K562 (cell line): ENCODE measurements around the gene OR8D2. TPM values are rescaled to one million over a fixed set of nuclear protein-coding genes. Genes with fewer than 3 reads are reported as not detected.

ENCODE experiments used
- ATAC-seq: fragments of 200-7000 bp; cut with Tn5 transposase; 3 replicates; pipeline ENCODE4 v1.9.1; 2020; ENCODE audit warnings: moderate library complexity
- Bru-seq: library from RNA; stranded (reverse); fragments of 400-500 nt; gene quantifications from one replicate; lab custom pipeline; 2021; lab: Mats Ljungman, UMichigan
- BruChase-seq, 2 experiments: library from RNA; stranded (reverse); fragments of 400-500 nt; gene quantifications; one replicate each; lab custom pipeline; 2021; lab: Mats Ljungman, UMichigan
- BruUV-seq: library from RNA; stranded (reverse); fragments of 400-500 nt; replicated peaks from 2 replicates; lab custom pipeline; 2021; lab: Mats Ljungman, UMichigan
- CTCF ChIA-PET: fragments of 300-600 bp; formaldehyde crosslinking; extraction: SDS; loops from one replicate; lab custom pipeline; 2021; ENCODE audit warnings: low intra/inter-chr PET ratio; lab: Yijun Ruan, JAX
- POLR2A ChIA-PET: fragments of 300-600, 350-650 bp; sonication (Branson Sonifier 250); formaldehyde crosslinking; extraction: SDS; loops from one replicate; lab custom pipeline; 2021; ENCODE audit warnings: antibody characterized with exemption, inconsistent platforms; lab: Yijun Ruan, JAX
- DNase-seq, 4 experiments: peaks; one replicate each; pipeline versions ENCODE4 v3.0.0 to v3.0.0-alpha.2; 2011 to 2018; ENCODE audit warnings: low spot score in 3 of 4, mixed read lengths in 3 of 4; ENCODE audit errors: extremely low read depth in 1 of 4
- FAIRE-seq: peaks from 2 replicates; lab custom pipeline; 2011; peaks lifted over from hg19 to GRCh38; lab: Jason Lieb, UNC
- H2AFZ ChIP-seq: 2 replicates; pipeline ENCODE4 v1.6.0; 2011; ENCODE audit warnings: low read depth, low read length, control low read depth, inconsistent platforms
- H3K27ac ChIP-seq: fragments of 200-600 bp; 3 replicates; pipeline ENCODE4 v1.8.0; 2011; ENCODE audit warnings: low read depth, mild to moderate bottlenecking, control low read depth, inconsistent platforms, low read length, moderate library complexity, mixed read lengths; ENCODE audit errors: extremely low read depth
- H3K27me3 ChIP-seq, 2 experiments: fragments of 300-600 bp in 1 of 2; 2 replicates in 1 of 2; 3 replicates in 1 of 2; pipeline versions ENCODE4 v1.6.0 to v1.8.0; 2011; ENCODE audit warnings: inconsistent platforms in 2 of 2, low read length in 2 of 2, mild to moderate bottlenecking in 1 of 2, mixed read lengths in 1 of 2, moderate library complexity in 1 of 2; ENCODE audit not compliant: control insufficient read depth in 2 of 2, insufficient read depth in 2 of 2
- H3K36me3 ChIP-seq: fragments of 300-600 bp; 3 replicates; pipeline ENCODE4 v1.8.0; 2011; ENCODE audit warnings: mild to moderate bottlenecking, low read length, inconsistent platforms; ENCODE audit not compliant: control insufficient read depth, insufficient read depth
- H3K4me1 ChIP-seq, 2 experiments: fragments of 200-600 bp in 1 of 2; replicated peaks in 1 of 2; 2 replicates in 1 of 2; 3 replicates in 1 of 2; pipeline versions ENCODE4 v1.5.1 to v1.8.0; 2011; ENCODE audit warnings: inconsistent platforms in 2 of 2, low read length in 2 of 2, mild to moderate bottlenecking in 1 of 2, mixed read lengths in 1 of 2, moderate library complexity in 1 of 2; ENCODE audit not compliant: control insufficient read depth in 2 of 2, insufficient read depth in 2 of 2
- H3K4me2 ChIP-seq: 2 replicates; pipeline ENCODE4 v1.6.1; 2011; ENCODE audit warnings: low read length, control low read depth, inconsistent platforms, mixed read lengths; ENCODE audit not compliant: insufficient read depth
- H3K4me3 ChIP-seq: fragments of 200-600 bp; sonication (generic), shearing (Covaris generic); 2 replicates; pipeline ENCODE4 v1.5.1; 2016; ENCODE audit warnings: control low read depth, inconsistent platforms
- H3K79me2 ChIP-seq: fragments of 200-600 bp; 3 replicates; pipeline ENCODE4 v1.8.0; 2011; ENCODE audit warnings: low read length, inconsistent platforms; ENCODE audit not compliant: control insufficient read depth, insufficient read depth
- H3K9ac ChIP-seq, 2 experiments: 2 replicates each; pipeline versions ENCODE4 v1.6.0 to v1.6.1; 2011; ENCODE audit warnings: low read depth in 2 of 2, low read length in 2 of 2, control low read depth in 1 of 2, inconsistent platforms in 1 of 2, mild to moderate bottlenecking in 1 of 2, mixed read lengths in 1 of 2; ENCODE audit not compliant: insufficient read depth in 1 of 2
- H3K9me1 ChIP-seq: one replicate; pipeline ENCODE4 v1.6.0; 2011; ENCODE audit warnings: inconsistent platforms, mild to moderate bottlenecking, low read length, moderate library complexity; ENCODE audit not compliant: control insufficient read depth, insufficient read depth
- H3K9me3 ChIP-seq: replicated peaks from 2 replicates; pipeline ENCODE4 v1.5.1; 2011; ENCODE audit warnings: low read depth, low read length, inconsistent platforms; ENCODE audit not compliant: control insufficient read depth, insufficient read depth
- H4K20me1 ChIP-seq: replicated peaks from 2 replicates; pipeline ENCODE4 v1.6.1; 2011; ENCODE audit warnings: low read length, inconsistent platforms, mixed read lengths; ENCODE audit not compliant: control insufficient read depth, insufficient read depth
- CHCHD3 ChIP-seq: fragments of 250-450 bp; sonication (Bioruptor Pico); IDR thresholded peaks from 2 replicates; pipeline ENCODE4 v2.1.2; 2022; ENCODE audit warnings: mild to moderate bottlenecking
- DLX4 ChIP-seq: fragments of 250-450 bp; sonication (Bioruptor Pico); IDR thresholded peaks from 2 replicates; pipeline ENCODE4 v1.6.1; 2021; ENCODE audit warnings: mild to moderate bottlenecking
- JUNB ChIP-seq: fragments of 450-650 bp; formaldehyde crosslinking; conservative IDR thresholded peaks from 2 replicates; pipeline ENCODE4 v1.4.0; 2020; ENCODE audit warnings: mild to moderate bottlenecking
- NFIC ChIP-seq: fragments of 450-650 bp; IDR thresholded peaks from 2 replicates; pipeline ENCODE4 v1.6.1; 2017; ENCODE audit warnings: mild to moderate bottlenecking, inconsistent platforms
- SRSF1 ChIP-seq: fragments of 200-400 bp; formaldehyde crosslinking; IDR thresholded peaks from 2 replicates; pipeline ENCODE4 v1.6.1; 2017; ENCODE audit warnings: mild to moderate bottlenecking, low read depth, low read length, moderate library complexity
- ZBTB17 ChIP-seq: fragments of 450-650 bp; formaldehyde crosslinking; IDR thresholded peaks from 2 replicates; pipeline ENCODE4 v1.4.0; 2020; ENCODE audit warnings: mild to moderate bottlenecking
- ZNF785 ChIP-seq: fragments of 250-450 bp; sonication (Bioruptor Pico); IDR thresholded peaks from 2 replicates; pipeline ENCODE4 v1.4.0; 2020; ENCODE audit warnings: mild to moderate bottlenecking
- WGBS: fragments of 100-300 bp; shearing (Covaris generic); methylation state at CpG from one replicate; pipeline ENCODE4 v1.1.6; 2016; ENCODE audit warnings: low coverage, mixed read lengths; ENCODE audit not compliant: insufficient coverage; ENCODE audit errors: missing lambda C conversion rate; 5-methylcytosine and 5-hydroxymethylcytosine counted together
- in situ Hi-C: fragments of 300-500 bp; cut with MboI; formaldehyde crosslinking; loops from 4 replicates; pipeline ENCODE4 v1.15.0; 2018; ENCODE audit warnings: inconsistent platforms, mixed read lengths
- intact Hi-C: fragments of 100-400 bp; cut with micrococcal nuclease; formaldehyde crosslinking; loops from 2 replicates; pipeline ENCODE4 v1.14.2; 2022
- long read RNA-seq, 3 experiments: library from polyadenylated mRNA in 2 of 3; library from RNA in 1 of 3; unstranded in 2 of 3; stranded (forward) in 1 of 3; transcript quantifications; one replicate each; pipeline ENCODE4 v2.0.0, GENCODE V29; 2019 to 2022
- polyA minus RNA-seq, 3 experiments: library from RNA; depleted of rRNA, polyadenylated mRNA; stranded (reverse); fragments of >200 nt; gene quantifications; 2 replicates each; pipeline ENCODE4 v1.2.3, GENCODE V29; 2011
- polyA plus RNA-seq, 8 experiments: library from polyadenylated mRNA; depleted of rRNA in 4 of 8; stranded (reverse) in 5 of 8; unstranded in 3 of 8; fragments of >200 nt; fragmentation: Nextera tagmentation in 2 of 8; fragmentation: Illumina TruSeq in 1 of 8; extraction: Ambion mirVana in 2 of 8; extraction: Trizol in 1 of 8; gene quantifications; 2 replicates each; pipeline versions ENCODE4 v1.2.1 to v1.2.3, GENCODE V29; 2011 to 2014; ENCODE audit warnings: inconsistent platforms in 1 of 8, missing spikeins in 1 of 8
- total RNA-seq, 7 experiments: library from RNA; depleted of rRNA in 6 of 7; stranded (reverse); fragments of >200 nt in 6 of 7; fragmentation: Illumina TruSeq in 2 of 7; extraction: Trizol in 2 of 7; gene quantifications; 2 replicates each; pipeline versions ENCODE4 v1.2.1 to v1.2.3, GENCODE V29; 2011 to 2021; ENCODE audit warnings: low replicate concordance in 1 of 7

Gene OR8D2, protein sequence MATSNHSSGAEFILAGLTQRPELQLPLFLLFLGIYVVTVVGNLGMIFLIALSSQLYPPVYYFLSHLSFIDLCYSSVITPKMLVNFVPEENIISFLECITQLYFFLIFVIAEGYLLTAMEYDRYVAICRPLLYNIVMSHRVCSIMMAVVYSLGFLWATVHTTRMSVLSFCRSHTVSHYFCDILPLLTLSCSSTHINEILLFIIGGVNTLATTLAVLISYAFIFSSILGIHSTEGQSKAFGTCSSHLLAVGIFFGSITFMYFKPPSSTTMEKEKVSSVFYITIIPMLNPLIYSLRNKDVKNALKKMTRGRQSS
- not detected in 2 replicates for total RNA-seq (2011; cell fraction: chromatin; rRNA removed; ENCODE audit: low replicate concordance)
- not detected in 2 replicates for total RNA-seq (2011; cell fraction: nucleolus; rRNA removed)
- total RNA-seq (2011; cell fraction: nucleoplasm; rRNA removed), result not detected in 2 replicates
- total RNA-seq (2014; rRNA removed) (not detected in 2 replicates), total RNA-seq (2014; rRNA removed; fragmentation: Illumina TruSeq; extraction: Trizol) (not detected in 2 replicates), total RNA-seq (2015; rRNA removed; fragmentation: Illumina TruSeq; extraction: Trizol) (not detected in 2 replicates), total RNA-seq (2021) (not detected in 2 replicates), polyA plus RNA-seq (2011; rRNA removed) (not detected in 2 replicates), polyA plus RNA-seq (2014; fragmentation: Illumina TruSeq; extraction: Trizol) (not detected in 2 replicates), polyA plus RNA-seq (2014; fragmentation: Nextera tagmentation; extraction: Ambion mirVana) (under 1 TPM; 0.06 to 0.21 TPM), polyA plus RNA-seq (2014; rRNA removed) (not detected in 2 replicates), polyA minus RNA-seq (2011; rRNA and poly(A)+ RNA removed) (not detected in 2 replicates), Bru-seq, nascent RNA (not detected), BruChase-seq, experiment 1, labeled RNA remaining after a 2-hour chase (not detected), BruChase-seq, experiment 2, labeled RNA remaining after a 6-hour chase (not detected)
- polyA plus RNA-seq (2011; cell fraction: cytosol; rRNA removed), result not detected in 2 replicates
- not detected in 2 replicates for polyA plus RNA-seq (2011; cell fraction: nucleus; rRNA removed)
- polyA plus RNA-seq (2012), result 0.12 and 0.15 TPM in 2 replicates
- not detected in 2 replicates for polyA minus RNA-seq (2011; cell fraction: cytosol; rRNA and poly(A)+ RNA removed)
- polyA minus RNA-seq (2011; cell fraction: nucleus; rRNA and poly(A)+ RNA removed), result 0.40 TPM in 1 of 2 replicates, not detected in the other
- long read RNA-seq, experiment 1, result 0 reads
- long read RNA-seq, experiment 2, result 0 reads
- long read RNA-seq, experiment 3, result 0 reads

DNA sequence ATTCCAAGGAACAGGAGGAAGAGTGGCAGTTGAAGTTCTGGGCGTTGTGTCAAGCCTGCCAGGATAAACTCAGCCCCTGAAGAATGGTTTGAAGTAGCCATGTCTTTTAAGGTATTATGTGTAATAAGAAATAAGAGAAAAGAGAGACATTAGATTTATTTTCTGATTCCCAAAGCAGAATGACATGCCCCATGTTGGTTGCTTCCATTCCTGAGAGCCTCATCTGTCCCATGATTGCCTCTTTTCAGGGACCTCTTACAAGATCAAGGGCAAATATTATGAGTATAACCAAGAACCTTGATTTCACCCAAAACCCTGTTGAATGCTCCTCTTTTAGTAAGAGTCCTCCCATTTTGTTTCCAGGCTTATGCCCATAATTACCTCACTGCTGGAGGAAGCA is at the start of gene OR8D2:
Gene OR8D2, minus strand, starts transcription at position 101 of the 400 bp plus-strand sequence. Its CDS starts 0 bp downstream, at position 101.
- no peak for TF ChIP-seq ZBTB17
- TF ChIP-seq ZNF785, result no peak
- no peak for TF ChIP-seq SRSF1
- no peak for TF ChIP-seq JUNB (CRISPR knock-in tag)
- TF ChIP-seq CHCHD3 (CRISPR knock-in tag), result no peak
- TF ChIP-seq DLX4 (CRISPR knock-in tag), result no peak
- TF ChIP-seq NFIC, result no peak
- CTCF ChIA-PET, result no interaction called here
- no peaks in the 10 kb centered on the region for H3K9me1 ChIP-seq
- no peaks in the 10 kb centered on the region for H3K9me3 ChIP-seq
- in situ Hi-C loops (no loop called here), intact Hi-C loops (loop anchor here (10.0 kb wide), 1 partner anchor 65 kb away; the partner anchor contains the start of gene OR8B2)
- H3K4me2 ChIP-seq, result no peak within 1 kb of the TSS
- H2AFZ ChIP-seq, result no peak within 1 kb of the TSS
- no peak within 1 kb of the TSS for H3K9ac ChIP-seq
- H3K27ac ChIP-seq, result no peak within 1 kb of the TSS
- H3K79me2 ChIP-seq, result no peaks in the 10 kb centered on the region
- no peak for FAIRE-seq
- H3K4me1 ChIP-seq, result peaks cover 0 to under 1% of the 10 kb centered on the region in 2 experiments; a peak in 1 of 5 replicates
- POLR2A ChIA-PET, result interaction anchor here (0.7 kb wide), 1 partner anchor 240 kb away, joined by 3 read pairs; no protein-coding TSS in a partner anchor
- no peak for ATAC-seq
- no TSS peak for BruUV-seq
- H3K4me3 ChIP-seq, result no peak within 1 kb of the TSS
- no peak for DNase-seq
- WGBS, result 33% methylated on average over 1 of the region's 1 CpG
- H3K27me3 ChIP-seq, result no peaks in the 10 kb centered on the region
- no peaks in the 10 kb centered on the region for H3K36me3 ChIP-seq
- H4K20me1 ChIP-seq, result no peaks in the 10 kb centered on the region
